ENCODE results near the gene CARMIL3.

GRCh38 chr14:24103451-24103850 is 51.6 kb downstream of the CARMIL3 start:
- TF ChIP-seq CTCF (IDR thresholded peaks at IDR 0.05; ENCODE audit: low read depth, low read length) (no peak), POLR2A (IDR thresholded peaks at IDR 0.05; ENCODE audit: extremely low read depth, insufficient read length) (no peak)

Data from NB4 (cell line).